ENCODE measurements around the gene CTBP2. TPM values are rescaled to one million over a fixed set of nuclear protein-coding genes. Genes with fewer than 3 reads are reported as not detected.

Gene CTBP2
- total RNA-seq, 1 donor from 2014 or later, result 57.7 TPM

- Histone ChIP-seq H3K9me3 (no peaks in the 10 kb centered on the region), H3K27ac (peak overlapping the region; percentile 30 to 89), H3K4me3 (no peak overlapping the region), H3K4me1 (peaks cover 29 to 71% of the 10 kb centered on the region in 2 donors), H3K36me3 (peaks cover 0 to 4% of the 10 kb centered on the region in 2 donors), H3K27me3 (no peaks in the 10 kb centered on the region)
- no peak for DNase-seq (ENCODE audit: low spot score in 2 of 2)
- peak; percentile 22 to 52 (median 24) for TF ChIP-seq CTCF (IDR thresholded peaks at IDR 0.05)
- intact Hi-C loops (cut with DNase I), result loop anchor here (2.0 kb wide), 1 partner anchor 16 kb away; no protein-coding TSS in a partner anchor
These were observed 15.4 kb downstream of the CTBP2 start for GRCh38 chr10:125144693-125145623.

GRCh38 chr10:125144206-125144605 is 16.2 kb downstream of the CTBP2 start:
- intact Hi-C loops (cut with DNase I), result loop anchor here (2.0 kb wide), 1 partner anchor 15 kb away; no protein-coding TSS in a partner anchor
- DNase-seq (ENCODE audit: low spot score in 2 of 2), result no peak
- peaks cover 26 to 65% of the 10 kb centered on the region in 2 donors for H3K4me1 ChIP-seq

GRCh38 chr10:125142946-125143345 is 17.4 kb downstream of the CTBP2 start:
- intact Hi-C loops (cut with DNase I), result no loop called here
- H3K36me3 ChIP-seq, result peaks cover 2 to 13% of the 10 kb centered on the region in 2 donors
- no peak overlapping the region for H3K27ac ChIP-seq
- H3K27me3 ChIP-seq, result no peaks in the 10 kb centered on the region
- no peak for TF ChIP-seq CTCF (IDR thresholded peaks at IDR 0.05)
- no peaks in the 10 kb centered on the region for H3K9me3 ChIP-seq
- H3K4me3 ChIP-seq, result no peak overlapping the region
- DNase-seq (ENCODE audit: low spot score in 2 of 2), result no peak
- peaks cover 17 to 54% of the 10 kb centered on the region in 2 donors for H3K4me1 ChIP-seq

More at GRCh38 chr10:125144206-125144605, 16.2 kb downstream of the CTBP2 start:
- Histone ChIP-seq H3K4me3 (no peak overlapping the region), H3K36me3 (peaks cover 0 to 4% of the 10 kb centered on the region in 2 donors), H3K9me3 (no peaks in the 10 kb centered on the region), H3K27me3 (no peaks in the 10 kb centered on the region), H3K27ac (no peak overlapping the region)
- no peak for TF ChIP-seq CTCF (IDR thresholded peaks at IDR 0.05)

- Histone ChIP-seq H3K4me1 (peaks cover 7 to 53% of the 10 kb centered on the region in 2 donors), H3K27me3 (no peaks in the 10 kb centered on the region), H3K36me3 (peaks cover 4 to 16% of the 10 kb centered on the region in 2 donors), H3K9me3 (no peaks in the 10 kb centered on the region), H3K4me3 (no peak overlapping the region), H3K27ac (no peak overlapping the region)
- no peak for TF ChIP-seq CTCF (IDR thresholded peaks at IDR 0.05)
- DNase-seq (ENCODE audit: low spot score in 2 of 2), result no peak
- intact Hi-C loops (cut with DNase I), result no loop called here
These were observed 18.4 kb downstream of the CTBP2 start for GRCh38 chr10:125141860-125142484.

GRCh38 chr10:125141150-125141859 is 19.1 kb downstream of the CTBP2 start:
- Histone ChIP-seq H3K9me3 (no peaks in the 10 kb centered on the region), H3K4me1 (peaks cover 3 to 53% of the 10 kb centered on the region in 2 donors), H3K36me3 (peaks cover 4 to 16% of the 10 kb centered on the region in 2 donors), H3K27me3 (no peaks in the 10 kb centered on the region), H3K4me3 (no peak overlapping the region), H3K27ac (no peak overlapping the region)
- no peak for TF ChIP-seq CTCF (IDR thresholded peaks at IDR 0.05)
- intact Hi-C loops (cut with DNase I), result no loop called here
- DNase-seq (ENCODE audit: low spot score in 2 of 2), result no peak

All from ascending aorta (tissue), 2 donors.